Measurements from ENCODE around the gene ATP8A1. TPM values are rescaled to one million over a fixed set of nuclear protein-coding genes. Genes with fewer than 3 reads are reported as not detected.

ATP8A1 gene
- total and polyA plus RNA-seq, 2 of the 8 experiments (the other 6 are each of a cell fraction or from before 2014, with no cell fraction given) = 3.7 to 14.9 TPM

GRCh38 chr4:42605264-42605663, 51.6 kb downstream of the ATP8A1 start:
- Histone ChIP-seq H3K27me3 (replicated peaks in 1 of 4; ENCODE audit: control insufficient read depth in 3 of 4, extremely low read depth in 1 of 4, insufficient read depth in 3 of 4, low read length in 3 of 4) (no peaks in the 10 kb centered on the region), H3K14ac (ENCODE audit: insufficient read length) (no peak overlapping the region), H2BK5ac (ENCODE audit: low read depth, low read length) (no peak overlapping the region), H3K9ac (replicated peaks in 1 of 4; ENCODE audit: extremely low read depth in 1 of 4, low read depth in 3 of 4, low read length in 3 of 4) (no peak overlapping the region), H3K4me3 (ENCODE audit: extremely low read depth in 1 of 4, insufficient read depth in 2 of 4, low read depth in 3 of 4, low read length in 4 of 4) (no peak overlapping the region), H4K5ac (ENCODE audit: insufficient read length, low read depth, low read length) (no peak overlapping the region), H2BK20ac (ENCODE audit: low read length) (no peak overlapping the region), H3K56ac (replicated peaks; ENCODE audit: insufficient read length, low read depth, low read length) (no peak overlapping the region), H2BK120ac (replicated peaks; ENCODE audit: low read depth, low read length) (no peak overlapping the region), H3K9me3 (ENCODE audit: insufficient read depth in 2 of 2, low read depth in 1 of 2, low read length in 1 of 2) (no peaks in the 10 kb centered on the region), H2AK5ac (ENCODE audit: low read depth, low read length) (no peak overlapping the region), H2AFZ (ENCODE audit: low read length) (no peak overlapping the region), H4K20me1 (replicated peaks in 1 of 2; ENCODE audit: control insufficient read depth in 1 of 2, insufficient read depth in 2 of 2, low read length in 2 of 2) (peaks cover 0 to 1% of the 10 kb centered on the region in 2 experiments), H3K79me1 (ENCODE audit: low read depth, low read length) (no peaks in the 10 kb centered on the region), H3K4me1 (replicated peaks in 1 of 4; ENCODE audit: control insufficient read depth in 3 of 4, insufficient read depth in 4 of 4, low read length in 3 of 4) (no peaks in the 10 kb centered on the region), H4K91ac (replicated peaks; ENCODE audit: insufficient read length, low read length) (no peak overlapping the region), H3K23me2 (ENCODE audit: low read depth, low read length) (no peaks in the 10 kb centered on the region), H3K79me2 (ENCODE audit: control insufficient read depth in 1 of 2, insufficient read depth in 2 of 2, low read length in 2 of 2) (no peaks in the 10 kb centered on the region), H3K18ac (ENCODE audit: extremely low read depth, low read length) (no peak overlapping the region), H2BK12ac (ENCODE audit: low read depth, low read length) (no peak overlapping the region), H3K4ac (replicated peaks; ENCODE audit: insufficient read length, low read depth, low read length) (no peak overlapping the region), H3K23ac (ENCODE audit: insufficient read length) (no peak overlapping the region), H3K36me3 (ENCODE audit: control insufficient read depth in 2 of 4, insufficient read depth in 4 of 4, low read length in 3 of 4) (no peaks in the 10 kb centered on the region), H3K27ac (ENCODE audit: low read depth, low read length) (no peak overlapping the region), H2BK15ac (ENCODE audit: low read length) (no peak overlapping the region), H4K8ac (ENCODE audit: extremely low read depth, insufficient read depth, low read length) (no peak overlapping the region), H3K4me2 (ENCODE audit: insufficient read depth in 1 of 2, low read depth in 2 of 2, low read length in 2 of 2) (no peak overlapping the region)
- WGBS, 2 experiments (ENCODE audit: extremely low coverage in 1 of 2, insufficient coverage in 1 of 2, insufficient read length in 1 of 2, insufficient replicate concordance in 2 of 2, low coverage in 1 of 2, low lambda C conversion rate in 2 of 2, missing lambda C conversion rate in 1 of 2) = 87% methylated on average over 5 of the region's 5 CpGs; no CpG with 5 or more reads in 1 of the 2 experiments
- DNase-seq (ENCODE audit: low read depth in 1 of 2, low spot score in 2 of 2) (no peak), FAIRE-seq (no peak)
- ChIA-PET POLR2A (ENCODE audit: partially characterized antibody) (no interaction called here), CTCF (ENCODE audit: partially characterized antibody) (no interaction called here)
- no peak for TF ChIP-seq SAP30 (IDR thresholded peaks at IDR 0.05; ENCODE audit: insufficient read depth, insufficient replicate concordance, low read length)
- no peak for TF ChIP-seq TEAD4 (IDR thresholded peaks at IDR 0.05; ENCODE audit: low read depth, low read length)
- TF ChIP-seq CHD2 (IDR thresholded peaks at IDR 0.05; ENCODE audit: low read length) = no peak
